Measurements from ENCODE around the gene TLE1.
"Not testable (repeated sequence)": the region's sequence is repeated elsewhere in the genome, so short reads cannot be mapped to it uniquely, and the experiment has no call there.

The TLE1 gene

GRCh38 chr9:81598811-81599210, 90.5 kb downstream of the TLE1 start:
- H3K4me3 ChIP-seq (ENCODE audit: low read depth, low read length), result no peak overlapping the region
- DNase-seq (ENCODE audit: low read depth), result no peak
- no peak for TF ChIP-seq CTCF (IDR thresholded peaks at IDR 0.05; ENCODE audit: low read depth, low read length, missing control alignments)

GRCh38 chr9:81598123-81598497, 91.2 kb downstream of the TLE1 start:
- DNase-seq (ENCODE audit: low read depth), result no peak
- TF ChIP-seq CTCF (IDR thresholded peaks at IDR 0.05; ENCODE audit: low read depth, low read length, missing control alignments), result no peak
- no peak overlapping the region for H3K4me3 ChIP-seq (ENCODE audit: low read depth, low read length)

GRCh38 chr9:81597419-81598122, 91.8 kb downstream of the TLE1 start:
- DNase-seq (ENCODE audit: low read depth), result no peak
- H3K4me3 ChIP-seq (ENCODE audit: low read depth, low read length), result no peak overlapping the region
- no peak for TF ChIP-seq CTCF (IDR thresholded peaks at IDR 0.05; ENCODE audit: low read depth, low read length, missing control alignments)

- DNase-seq (ENCODE audit: low read depth), result no peak
Measured at GRCh38 chr9:81596679-81597418, 92.5 kb downstream of the TLE1 start.

GRCh38 chr9:81595887-81596543, 93.3 kb downstream of the TLE1 start:
- DNase-seq (ENCODE audit: low read depth), result no peak

More at GRCh38 chr9:81596679-81597418, 92.5 kb downstream of the TLE1 start:
- TF ChIP-seq CTCF (IDR thresholded peaks at IDR 0.05; ENCODE audit: low read depth, low read length, missing control alignments), result no peak
- H3K4me3 ChIP-seq (ENCODE audit: low read depth, low read length), result no peak overlapping the region

GRCh38 chr9:81595293-81595692, 94.1 kb downstream of the TLE1 start:
- not testable (repeated sequence) for DNase-seq (ENCODE audit: low read depth); H3K4me3 ChIP-seq (ENCODE audit: low read depth, low read length)

More at GRCh38 chr9:81595887-81596543, 93.3 kb downstream of the TLE1 start:
- no peak overlapping the region for H3K4me3 ChIP-seq (ENCODE audit: low read depth, low read length)
- no peak for TF ChIP-seq CTCF (IDR thresholded peaks at IDR 0.05; ENCODE audit: low read depth, low read length, missing control alignments)

- TF ChIP-seq CTCF (IDR thresholded peaks at IDR 0.05; ENCODE audit: low read depth, low read length, missing control alignments), result no peak
- no peak for DNase-seq (ENCODE audit: low read depth)
- no peak overlapping the region for H3K4me3 ChIP-seq (ENCODE audit: low read depth, low read length)
Measured at GRCh38 chr9:81594415-81594814, 94.9 kb downstream of the TLE1 start.

Data from GM12864 (cell line).